Endothelial cell of coronary artery (primary cell): ENCODE results near the gene SGCG. TPM values are rescaled to one million over a fixed set of nuclear protein-coding genes. Genes with fewer than 3 reads are reported as not detected.

Experiments
- total RNA-seq: library from RNA; depleted of rRNA; stranded (reverse); fragments of >200 nt; gene quantifications from 2 replicates; pipeline ENCODE4 v1.2.3, GENCODE V29; 2014

The SGCG gene, protein sequence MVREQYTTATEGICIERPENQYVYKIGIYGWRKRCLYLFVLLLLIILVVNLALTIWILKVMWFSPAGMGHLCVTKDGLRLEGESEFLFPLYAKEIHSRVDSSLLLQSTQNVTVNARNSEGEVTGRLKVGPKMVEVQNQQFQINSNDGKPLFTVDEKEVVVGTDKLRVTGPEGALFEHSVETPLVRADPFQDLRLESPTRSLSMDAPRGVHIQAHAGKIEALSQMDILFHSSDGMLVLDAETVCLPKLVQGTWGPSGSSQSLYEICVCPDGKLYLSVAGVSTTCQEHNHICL
- 0.56 TPM in 1 of 2 replicates, not detected in the other for total RNA-seq

DNA sequence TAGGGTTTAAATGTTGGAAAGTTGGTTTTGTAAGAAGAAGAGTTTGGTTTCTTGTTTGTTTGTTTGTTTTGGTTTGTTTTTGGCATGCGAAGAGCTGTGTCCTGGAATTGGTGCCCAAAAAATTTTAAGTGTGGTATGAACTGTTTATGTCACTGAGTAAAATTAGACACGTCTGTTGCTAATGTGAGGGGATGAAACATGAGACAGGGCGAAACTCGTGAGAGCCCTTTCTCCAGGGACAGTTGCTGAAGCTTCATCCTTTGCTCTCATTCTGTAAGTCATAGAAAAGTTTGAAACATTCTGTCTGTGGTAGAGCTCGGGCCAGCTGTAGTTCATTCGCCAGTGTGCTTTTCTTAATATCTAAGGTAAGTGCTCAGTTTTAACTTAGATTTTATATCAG, at the start of gene SGCG:
Gene SGCG, plus strand, starts transcription at position 269 of the 400 bp plus-strand sequence. CDS start 22,716 bp downstream, outside the sequence.

